H4 (cell line): ENCODE data around the gene FSD1. TPM values are rescaled to one million over a fixed set of nuclear protein-coding genes. Genes with fewer than 3 reads are reported as not detected.
A peak's percentile ranks its signal among the peaks of the same experiment; 100 is the strongest.
"Not testable (repeated sequence)": the region's sequence is repeated elsewhere in the genome, so short reads cannot be mapped to it uniquely, and the experiment has no call there.

Source experiments
- DNase-seq: peaks from one replicate; pipeline ENCODE4 v3.0.0-alpha.2; 2015; ENCODE audit warnings: low spot score
- total RNA-seq: library from RNA; depleted of rRNA; stranded (reverse); fragments of >200 nt; shearing (Covaris generic); gene quantifications from 2 replicates; pipeline ENCODE4 v1.2.3, GENCODE V29; 2014

FSD1 gene
- total RNA-seq, 1 experiment from 2014 or later, result 26.7 TPM

DNA sequence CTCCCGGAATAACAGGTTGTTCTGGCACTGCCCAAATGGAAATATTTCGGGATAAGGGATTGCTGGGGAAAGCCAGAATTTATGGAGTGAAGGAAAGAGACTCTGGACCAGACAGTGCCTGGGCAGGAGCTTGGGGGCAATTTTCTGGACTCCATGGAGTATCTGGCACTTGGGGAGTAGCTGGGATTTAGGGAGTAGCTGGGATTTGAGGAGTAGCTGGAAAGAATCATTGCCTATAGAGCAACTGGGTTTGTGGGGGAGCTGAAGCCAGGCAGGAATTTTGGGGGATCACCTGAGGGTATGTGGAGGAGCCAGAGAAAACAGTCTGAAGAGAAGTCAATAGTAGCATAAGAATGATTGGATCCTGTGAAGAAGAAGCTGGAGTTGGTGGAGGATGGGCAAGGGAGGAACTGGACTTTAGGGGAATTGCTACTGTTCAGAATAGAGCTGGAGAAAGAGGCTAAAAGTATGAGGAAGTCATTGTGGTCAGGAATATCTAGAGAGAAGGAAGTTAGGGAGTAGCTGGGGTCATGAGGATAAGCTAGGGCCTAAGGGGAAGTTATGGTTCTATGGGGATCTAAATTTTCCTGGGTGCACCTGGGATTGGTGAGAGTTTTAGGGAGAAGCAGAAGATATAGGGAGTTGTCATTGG lies 14.8 kb downstream of the FSD1 start:
- DNase-seq, result no peak

DNA sequence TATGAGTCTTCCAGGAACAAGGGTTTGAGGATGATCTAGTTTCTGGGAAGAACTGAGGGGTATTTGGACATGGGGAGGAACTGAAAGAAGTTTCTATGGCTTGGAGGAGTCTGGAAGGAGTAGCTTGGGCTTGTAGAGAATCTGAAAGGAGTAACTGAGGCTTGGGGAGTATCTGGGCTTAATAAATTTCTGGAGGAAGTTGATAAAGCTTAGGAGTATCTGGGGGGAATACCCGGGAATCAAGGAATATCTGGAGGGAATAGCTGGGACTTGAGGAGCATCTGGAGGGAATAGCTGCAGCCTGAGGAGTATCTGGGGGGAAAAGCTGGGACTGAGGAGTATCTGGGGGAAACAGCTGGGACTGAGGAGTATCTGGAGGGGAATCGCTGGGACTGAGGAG lies 16.0 kb downstream of the FSD1 start:
- DNase-seq, result no peak

- DNase-seq, result no peak
These were observed 18.7 kb downstream of the FSD1 start for GRCh38 chr19:4322942-4323665.

- no peak for DNase-seq
These were observed 19.3 kb downstream of the FSD1 start for GRCh38 chr19:4323692-4324091.

GRCh38 chr19:4324228-4324627 lies 19.8 kb downstream of the FSD1 start:
- no peak for DNase-seq

GRCh38 chr19:4326215-4326836 lies 21.9 kb downstream of the FSD1 start:
- no peak for DNase-seq

DNA sequence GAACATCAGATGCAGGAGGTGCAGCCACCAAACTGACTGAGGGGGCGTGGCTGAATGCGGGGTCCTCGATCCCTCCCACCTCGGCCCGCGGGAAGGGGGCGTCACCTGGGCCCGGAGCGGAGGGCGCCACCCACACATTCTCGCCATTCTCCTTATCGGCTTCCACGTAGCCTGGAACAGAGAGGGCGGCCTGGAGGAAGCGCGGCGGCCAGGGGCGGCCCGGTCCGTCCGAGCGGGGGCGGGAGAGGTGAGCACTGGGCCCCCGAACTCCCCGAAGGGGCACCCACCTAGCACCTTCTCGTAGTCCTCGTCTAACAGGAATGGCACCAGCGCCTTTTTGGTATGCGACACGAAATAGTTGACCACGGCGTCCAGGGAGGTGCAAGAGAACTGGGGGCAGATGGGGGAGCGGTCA lies 22.4 kb downstream of the FSD1 start:
- DNase-seq, result no peak

GRCh38 chr19:4327252-4327876 lies 23.0 kb downstream of the FSD1 start:
- no peak for DNase-seq

DNA sequence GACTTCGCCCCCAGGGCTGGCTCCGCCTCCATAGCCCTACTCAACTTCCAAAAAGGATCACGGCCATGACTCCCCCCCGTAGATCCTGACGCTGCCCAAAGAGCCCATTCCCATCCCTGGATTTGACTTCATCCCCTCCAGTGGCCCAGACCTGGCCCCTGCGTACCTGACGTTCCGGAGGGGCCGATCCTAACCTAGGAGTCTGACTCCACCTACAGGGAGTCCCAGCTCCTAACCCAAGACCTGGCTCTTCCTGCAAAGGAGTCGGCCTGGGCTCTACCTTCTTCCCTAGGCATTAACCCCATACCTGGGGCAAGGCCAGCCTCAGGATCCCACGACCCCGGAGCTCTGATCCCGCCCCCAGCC lies 23.5 kb downstream of the FSD1 start:
- DNase-seq, result no peak

- no peak for DNase-seq
These were observed 24.0 kb downstream of the FSD1 start for GRCh38 chr19:4328243-4328990.

- DNase-seq, result not testable (repeated sequence)
These were observed 24.7 kb downstream of the FSD1 start for GRCh38 chr19:4328991-4329681.

DNA sequence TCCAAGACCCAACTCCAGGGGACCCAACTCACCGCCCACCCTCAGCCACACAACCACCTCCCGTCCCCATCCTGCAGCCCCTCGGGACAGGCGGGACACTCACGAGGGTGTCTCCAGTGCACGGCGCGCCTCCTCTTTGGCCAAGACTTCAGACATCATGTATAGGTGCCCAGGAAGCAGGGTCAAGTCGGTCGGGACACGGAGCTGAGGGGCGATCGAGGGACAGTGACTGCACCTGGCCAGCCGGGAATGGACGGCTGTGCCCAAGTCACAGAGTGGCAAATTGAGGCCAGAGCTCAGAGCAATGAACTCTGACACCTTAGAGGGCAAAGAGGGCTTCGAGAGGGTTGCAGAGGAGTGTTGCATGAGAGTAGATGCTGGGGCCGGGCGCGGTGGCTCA lies 25.5 kb downstream of the FSD1 start:
- DNase-seq, result no peak

DNA sequence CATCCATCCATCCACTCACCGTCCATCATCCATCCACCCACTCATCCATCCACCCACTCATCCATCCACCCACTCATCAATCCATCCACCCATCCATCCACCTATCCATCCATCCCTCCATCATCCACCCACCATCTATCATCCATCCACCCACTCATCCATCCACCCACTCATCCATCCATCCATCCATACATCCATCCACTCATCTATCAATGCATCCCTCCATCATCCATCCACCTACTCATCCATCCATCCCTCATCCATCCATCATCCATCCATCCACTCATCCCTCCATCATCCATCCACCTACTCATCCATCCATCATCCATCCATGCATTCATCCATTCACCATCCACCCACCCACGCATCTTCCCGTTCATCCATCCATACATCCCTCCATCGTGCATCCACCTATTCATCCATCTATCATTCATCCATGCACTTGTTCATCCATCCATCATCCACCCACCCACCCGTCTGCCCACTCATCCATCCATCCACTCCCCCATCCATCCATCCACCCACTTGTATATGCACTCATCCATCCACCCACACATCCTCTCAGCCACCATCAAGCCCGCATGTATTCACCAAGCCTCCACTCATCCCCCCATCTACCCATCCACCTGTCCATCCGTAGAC lies 30.7 kb downstream of the FSD1 start:
- DNase-seq, result no peak

DNA sequence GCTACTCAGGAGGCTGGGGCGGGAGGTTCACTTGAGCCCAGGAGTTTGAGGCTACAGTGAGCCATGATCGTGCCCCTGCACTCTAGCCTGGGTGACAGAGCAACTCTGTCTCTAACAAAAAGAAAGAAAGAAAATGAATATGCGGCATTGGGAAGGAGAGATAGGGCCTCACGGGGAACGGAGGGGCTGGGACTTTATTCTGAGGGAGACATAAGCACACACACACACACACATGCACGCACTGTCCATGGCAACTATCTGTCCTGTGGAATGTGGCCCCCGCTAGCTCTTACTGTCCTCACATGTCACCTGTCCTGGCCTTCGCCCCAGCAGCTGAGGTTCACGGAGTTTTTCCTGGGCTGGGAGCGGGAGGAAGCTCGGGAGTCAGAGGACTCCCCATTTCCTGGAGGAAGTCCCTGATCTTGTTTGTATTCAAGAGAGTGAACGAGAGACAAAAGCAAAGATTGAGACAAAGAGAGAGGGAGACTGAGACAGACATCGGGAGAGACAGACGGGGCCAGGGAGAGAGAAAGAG lies 33.6 kb downstream of the FSD1 start:
- no peak for DNase-seq

- DNase-seq, result no peak
These were observed 34.3 kb downstream of the FSD1 start, which contains the start of gene STAP2 for GRCh38 chr19:4338441-4339355. TSS of gene STAP2 (minus strand) at chr19:4338827. CDS start at chr19:4338753, 74 bp downstream.

DNA sequence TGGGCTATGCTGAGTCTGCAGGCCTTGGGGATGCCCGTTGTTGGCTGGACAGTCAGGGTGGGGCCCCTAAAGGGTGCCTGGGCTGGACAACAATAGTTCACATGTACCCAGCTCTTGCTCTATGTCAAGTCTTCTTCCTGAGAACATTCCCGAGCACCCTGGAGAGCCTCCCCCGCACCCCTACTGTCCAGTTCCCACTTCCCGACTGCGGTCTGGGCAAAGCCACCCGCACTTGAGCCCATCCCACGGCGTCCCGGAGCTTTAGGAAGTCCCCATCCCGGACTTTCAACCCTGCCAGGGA lies 37.9 kb downstream of the FSD1 start:
- no peak for DNase-seq

DNA sequence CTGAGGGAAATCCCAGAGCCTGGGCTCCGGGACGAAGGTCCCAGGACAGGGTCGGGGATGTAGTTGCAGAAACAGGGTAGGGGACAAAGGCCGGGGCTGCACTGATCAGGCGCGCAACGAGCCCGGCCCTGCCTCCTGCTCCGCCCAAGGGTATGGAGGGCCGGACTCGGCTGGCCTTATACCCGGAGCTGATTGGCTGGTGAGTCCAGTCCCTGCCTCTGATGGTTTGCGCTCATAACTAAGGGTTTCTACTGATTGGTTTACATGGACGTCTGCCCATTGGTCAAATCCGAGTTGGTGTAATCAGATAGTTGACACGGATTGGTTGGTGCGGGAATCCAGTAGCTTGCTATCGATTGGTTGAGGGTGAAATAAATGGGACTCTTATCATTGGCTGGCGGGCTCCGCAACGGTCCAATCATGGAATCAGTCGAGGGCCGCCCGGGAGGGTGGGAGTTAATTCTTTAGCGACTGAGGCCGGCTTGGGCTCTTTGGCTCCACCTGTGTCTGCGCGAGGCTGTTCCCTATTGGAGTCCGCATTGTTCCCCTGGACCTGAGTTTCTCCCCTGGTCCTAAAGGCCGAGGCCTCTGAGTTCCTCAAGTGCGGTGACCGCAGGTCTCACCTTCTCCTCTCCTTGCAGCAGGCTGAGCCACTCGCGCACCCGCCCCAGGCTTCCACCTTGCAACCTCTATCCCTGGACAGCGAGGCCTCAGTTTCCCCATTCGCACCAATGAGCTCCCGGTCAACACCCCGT lies 38.4 kb downstream of the FSD1 start:
- DNase-seq, result peak; percentile 100

- peak; percentile 59 for DNase-seq
These were observed 39.2 kb downstream of the FSD1 start, which contains the start of gene MPND for GRCh38 chr19:4343370-4344307. TSS of gene MPND (plus strand) at chr19:4343562. CDS start at chr19:4343594, 32 bp downstream.
